WTC11 (cell line): Measurements from ENCODE around the gene SAP30L.

Experiments used
- CTCF ChIP-seq: fragments of 200-600 bp; IDR thresholded peaks from 2 replicates; pipeline ENCODE4 v1.8.0; 2022; ENCODE audit warnings: antibody characterized with exemption
- ELF4 ChIP-seq: sonication (generic); formaldehyde crosslinking; IDR thresholded peaks from 2 replicates; pipeline ENCODE4 v1.8.1; 2022; ENCODE audit warnings: low read depth, mild to moderate bottlenecking, moderate library complexity, missing genetic modification reagents
- NR3C1 ChIP-seq: sonication (generic); formaldehyde crosslinking; conservative IDR thresholded peaks from 2 replicates; pipeline ENCODE4 v1.8.1; 2023; ENCODE audit warnings: low read depth, mild to moderate bottlenecking, missing genetic modification reagents
- TEAD1 ChIP-seq: sonication (generic); formaldehyde crosslinking; IDR thresholded peaks from 2 replicates; pipeline ENCODE4 v1.8.0; 2022; ENCODE audit warnings: mild to moderate bottlenecking, missing genetic modification reagents
- ZNF138 ChIP-seq: sonication (generic); formaldehyde crosslinking; conservative IDR thresholded peaks from 2 replicates; pipeline ENCODE4 v1.8.1; 2022; ENCODE audit warnings: mild to moderate bottlenecking, moderate library complexity, missing genetic modification reagents
- TF ChIP-seq, protein P1 (sequence below): fragments of 250-450 bp; sonication (Bioruptor Pico); IDR thresholded peaks from 2 replicates; pipeline ENCODE4 v1.9.0; 2021; ENCODE audit warnings: moderate library complexity, mild to moderate bottlenecking, inconsistent platforms, borderline replicate concordance
- TF ChIP-seq, protein P2 (sequence below): sonication (generic); formaldehyde crosslinking; IDR thresholded peaks from 2 replicates; pipeline ENCODE4 v1.8.0; 2023; ENCODE audit warnings: mild to moderate bottlenecking, missing genetic modification reagents

DNA sequence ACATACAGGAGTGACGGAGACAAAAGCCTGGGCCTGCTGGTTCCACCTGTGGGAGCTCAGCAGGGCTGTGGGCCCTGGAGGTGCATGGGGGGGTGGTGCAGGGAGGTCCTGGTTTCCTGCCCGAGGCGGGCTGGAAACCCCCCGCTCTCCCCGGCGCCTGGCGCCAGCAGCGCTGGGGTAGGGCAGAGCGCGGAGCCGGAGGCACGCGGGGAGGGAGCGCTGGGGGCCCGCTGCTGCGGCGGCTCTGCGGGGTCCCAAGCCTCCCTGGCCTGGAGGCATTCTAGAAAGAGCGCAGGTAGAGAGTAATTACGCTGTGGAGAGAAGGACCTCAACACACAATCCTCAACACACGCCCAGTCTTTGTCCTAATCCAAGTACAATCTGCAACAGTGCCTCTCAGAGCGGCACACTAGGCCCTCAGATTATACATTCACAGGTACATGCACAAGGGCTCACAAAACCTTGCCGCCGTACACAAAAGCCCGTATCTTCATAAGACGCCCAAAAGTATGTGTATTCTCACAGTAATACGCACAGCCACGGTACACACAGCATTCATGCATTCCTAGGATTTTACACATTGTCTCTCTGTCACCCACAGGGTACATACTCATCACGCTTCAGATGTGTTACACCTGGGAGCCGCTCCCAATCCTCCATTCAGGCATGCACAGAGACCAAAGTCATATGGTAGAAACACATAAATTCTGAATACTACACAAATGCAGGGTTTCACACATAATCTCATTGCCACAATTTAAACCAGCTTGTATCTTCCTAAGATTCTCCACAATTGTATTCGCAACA, 34.4 kb downstream of the SAP30L start:
- no peak for TF ChIP-seq CTCF
- TF ChIP-seq NR3C1, result no peak
- no peak for TF ChIP-seq TEAD1 (CRISPR knock-in tag)
- TF ChIP-seq, protein P1, sequence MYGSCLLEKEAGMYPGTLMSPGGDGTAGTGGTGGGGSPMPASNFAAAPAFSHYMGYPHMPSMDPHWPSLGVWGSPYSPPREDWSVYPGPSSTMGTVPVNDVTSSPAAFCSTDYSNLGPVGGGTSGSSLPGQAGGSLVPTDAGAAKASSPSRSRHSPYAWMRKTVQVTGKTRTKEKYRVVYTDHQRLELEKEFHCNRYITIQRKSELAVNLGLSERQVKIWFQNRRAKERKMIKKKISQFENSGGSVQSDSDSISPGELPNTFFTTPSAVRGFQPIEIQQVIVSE (CRISPR knock-in tag), result no peak
- TF ChIP-seq ZNF138 (CRISPR knock-in tag), result no peak
- no peak for TF ChIP-seq ELF4
- TF ChIP-seq, protein P2, sequence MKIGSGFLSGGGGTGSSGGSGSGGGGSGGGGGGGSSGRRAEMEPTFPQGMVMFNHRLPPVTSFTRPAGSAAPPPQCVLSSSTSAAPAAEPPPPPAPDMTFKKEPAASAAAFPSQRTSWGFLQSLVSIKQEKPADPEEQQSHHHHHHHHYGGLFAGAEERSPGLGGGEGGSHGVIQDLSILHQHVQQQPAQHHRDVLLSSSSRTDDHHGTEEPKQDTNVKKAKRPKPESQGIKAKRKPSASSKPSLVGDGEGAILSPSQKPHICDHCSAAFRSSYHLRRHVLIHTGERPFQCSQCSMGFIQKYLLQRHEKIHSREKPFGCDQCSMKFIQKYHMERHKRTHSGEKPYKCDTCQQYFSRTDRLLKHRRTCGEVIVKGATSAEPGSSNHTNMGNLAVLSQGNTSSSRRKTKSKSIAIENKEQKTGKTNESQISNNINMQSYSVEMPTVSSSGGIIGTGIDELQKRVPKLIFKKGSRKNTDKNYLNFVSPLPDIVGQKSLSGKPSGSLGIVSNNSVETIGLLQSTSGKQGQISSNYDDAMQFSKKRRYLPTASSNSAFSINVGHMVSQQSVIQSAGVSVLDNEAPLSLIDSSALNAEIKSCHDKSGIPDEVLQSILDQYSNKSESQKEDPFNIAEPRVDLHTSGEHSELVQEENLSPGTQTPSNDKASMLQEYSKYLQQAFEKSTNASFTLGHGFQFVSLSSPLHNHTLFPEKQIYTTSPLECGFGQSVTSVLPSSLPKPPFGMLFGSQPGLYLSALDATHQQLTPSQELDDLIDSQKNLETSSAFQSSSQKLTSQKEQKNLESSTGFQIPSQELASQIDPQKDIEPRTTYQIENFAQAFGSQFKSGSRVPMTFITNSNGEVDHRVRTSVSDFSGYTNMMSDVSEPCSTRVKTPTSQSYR (CRISPR knock-in tag), result no peak
